Stimulated activated CD8-positive, alpha-beta memory T cell treated with anti-CD3 and anti-CD28 coated beads, Interleukin-15, amount 100 ng/mL, for 24 hours (primary cell): Measurements from ENCODE around the gene TBX20.

Source experiments
- DNase-seq: peaks from one replicate; pipeline ENCODE4 v3.0.0-alpha.2; 2020; ENCODE audit warnings: low read depth

TBX20 gene

GRCh38 chr7:35253710-35254495, at the start of gene TBX20:
TBX20 (minus strand) TSS chr7:35254100; CDS start chr7:35253620, 480 bp downstream.
- DNase-seq, result no peak

GRCh38 chr7:35289376-35289775, 35.5 kb upstream of the TBX20 start:
- no peak for DNase-seq

- DNase-seq, result no peak
Measured at GRCh38 chr7:35286986-35287385, 33.1 kb upstream of the TBX20 start.

- DNase-seq, result no peak
Measured at GRCh38 chr7:35286422-35286821, 32.5 kb upstream of the TBX20 start.

GRCh38 chr7:35285799-35286198, 31.9 kb upstream of the TBX20 start:
- no peak for DNase-seq

GRCh38 chr7:35280902-35281301, 27.0 kb upstream of the TBX20 start:
- DNase-seq, result no peak

GRCh38 chr7:35277359-35277758, 23.5 kb upstream of the TBX20 start:
- no peak for DNase-seq

GRCh38 chr7:35272246-35272645, 18.3 kb upstream of the TBX20 start:
- DNase-seq, result no peak

- no peak for DNase-seq
Measured at GRCh38 chr7:35268953-35269352, 15.1 kb upstream of the TBX20 start.

- DNase-seq, result no peak
Measured at GRCh38 chr7:35267411-35267810, 13.5 kb upstream of the TBX20 start.

- DNase-seq, result no peak
Measured at GRCh38 chr7:35263396-35263795, 9.5 kb upstream of the TBX20 start.

- DNase-seq, result no peak
Measured at GRCh38 chr7:35261476-35262285, 7.8 kb upstream of the TBX20 start.

- DNase-seq, result no peak
Measured at GRCh38 chr7:35261041-35261440, 7.1 kb upstream of the TBX20 start.

GRCh38 chr7:35260246-35260645, 6.3 kb upstream of the TBX20 start:
- DNase-seq, result no peak

GRCh38 chr7:35259523-35259908, 5.6 kb upstream of the TBX20 start:
- no peak for DNase-seq

- DNase-seq, result no peak
Measured at GRCh38 chr7:35258868-35259522, 5.1 kb upstream of the TBX20 start.

GRCh38 chr7:35258125-35258867, 4.4 kb upstream of the TBX20 start:
- no peak for DNase-seq

- DNase-seq, result no peak
Measured at GRCh38 chr7:35257251-35258124, 3.6 kb upstream of the TBX20 start.

- DNase-seq, result no peak
Measured at GRCh38 chr7:35256256-35257175, 2.6 kb upstream of the TBX20 start.
